Keratinocyte (primary cell): ENCODE results near the gene SLC13A1. TPM values are rescaled to one million over a fixed set of nuclear protein-coding genes. Genes with fewer than 3 reads are reported as not detected.

Experiments
- DNase-seq: peaks from one replicate; pipeline ENCODE4 v3.0.0-alpha.2; 2011; ENCODE audit warnings: low read depth, missing footprints, low spot score
- FAIRE-seq: peaks from 2 replicates; lab custom pipeline; 2011; peaks lifted over from hg19 to GRCh38; lab: Jason Lieb, UNC
- H2AFZ ChIP-seq: 2 replicates; pipeline ENCODE4 v1.6.0; 2012; ENCODE audit warnings: low read length, control low read depth, inconsistent platforms; ENCODE audit not compliant: control insufficient read depth
- H3K27ac ChIP-seq: 2 replicates; pipeline ENCODE4 v1.5.1; 2011; ENCODE audit warnings: low read length; ENCODE audit not compliant: control insufficient read depth, insufficient read depth
- H3K27me3 ChIP-seq: 3 replicates; pipeline ENCODE4 v1.6.0; 2011; ENCODE audit warnings: low read length; ENCODE audit not compliant: control insufficient read depth, insufficient read depth; ENCODE audit errors: extremely low read depth
- H3K36me3 ChIP-seq, 2 experiments: 2 replicates in 1 of 2; 3 replicates in 1 of 2; pipeline ENCODE4 v1.5.1; 2011; ENCODE audit warnings: low read length in 2 of 2, mild to moderate bottlenecking in 1 of 2; ENCODE audit not compliant: control insufficient read depth in 2 of 2, insufficient read depth in 2 of 2; ENCODE audit errors: extremely low read depth in 1 of 2
- H3K4me1 ChIP-seq: 3 replicates; pipeline ENCODE4 v1.5.1; 2011; ENCODE audit warnings: low read length; ENCODE audit not compliant: control insufficient read depth, insufficient read depth; ENCODE audit errors: extremely low read depth
- H3K4me2 ChIP-seq: 3 replicates; pipeline ENCODE4 v1.6.0; 2011; ENCODE audit warnings: low read depth, low read length; ENCODE audit not compliant: control insufficient read depth, insufficient read depth; ENCODE audit errors: extremely low read depth
- H3K4me3 ChIP-seq, 3 experiments: fragments of 200-600 bp in 1 of 3; sonication (generic) in 1 of 3; 2 replicates in 2 of 3; 3 replicates in 1 of 3; pipeline ENCODE4 v1.5.1; 2011 to 2016; ENCODE audit warnings: low read length in 3 of 3, mild to moderate bottlenecking in 3 of 3, control low read depth in 2 of 3, inconsistent platforms in 1 of 3, low read depth in 1 of 3, mixed read lengths in 1 of 3, mixed run types in 1 of 3, moderate library complexity in 1 of 3; ENCODE audit not compliant: control insufficient read depth in 2 of 3, insufficient read depth in 2 of 3; ENCODE audit errors: extremely low read depth in 1 of 3
- H3K79me2 ChIP-seq: 2 replicates; pipeline ENCODE4 v1.6.0; 2012; ENCODE audit warnings: low read length; ENCODE audit not compliant: control insufficient read depth, insufficient read depth
- H3K9ac ChIP-seq: 3 replicates; pipeline ENCODE4 v1.6.0; 2011; ENCODE audit warnings: low read length; ENCODE audit not compliant: control insufficient read depth, insufficient read depth; ENCODE audit errors: extremely low read depth
- H3K9me1 ChIP-seq: 3 replicates; pipeline ENCODE4 v1.6.0; 2011; ENCODE audit warnings: low read length; ENCODE audit not compliant: control insufficient read depth, insufficient read depth; ENCODE audit errors: extremely low read depth
- H3K9me3 ChIP-seq: 2 replicates; pipeline ENCODE4 v1.5.1; 2012; ENCODE audit warnings: low read depth, low read length; ENCODE audit not compliant: control insufficient read depth
- H4K20me1 ChIP-seq: 3 replicates; pipeline ENCODE4 v1.6.0; 2011; ENCODE audit warnings: low read length; ENCODE audit not compliant: control insufficient read depth, insufficient read depth; ENCODE audit errors: extremely low read depth
- CTCF ChIP-seq, 3 experiments: IDR thresholded peaks in 1 of 3; conservative IDR thresholded peaks in 1 of 3; optimal IDR thresholded peaks in 1 of 3; 2 replicates in 2 of 3; 3 replicates in 1 of 3; pipeline versions ENCODE3 to v1.5.1; 2011; ENCODE audit warnings: low read length in 3 of 3, mild to moderate bottlenecking in 3 of 3, moderate library complexity in 2 of 3, control low read depth in 1 of 3, inconsistent platforms in 1 of 3; ENCODE audit not compliant: insufficient read depth in 2 of 3; ENCODE audit errors: extremely low read depth in 1 of 3
- EZH2 ChIP-seq: IDR thresholded peaks from one replicate; pipeline ENCODE4 v1.6.1; 2012; ENCODE audit warnings: inconsistent platforms, mild to moderate bottlenecking, low read length, moderate library complexity
- dilution Hi-C: fragments of 300-500 bp; cut with MboI; formaldehyde crosslinking; loops from one replicate; pipeline ENCODE4 v1.7.0; 2020; ENCODE audit warnings: low sequenced_read_pairs; ENCODE audit not compliant: extremely low pct_ligation_motif_present
- polyA plus RNA-seq, 5 experiments: library from polyadenylated mRNA; depleted of rRNA in 3 of 5; stranded (reverse) in 3 of 5; stranded (forward) in 1 of 5; unstranded in 1 of 5; fragments of >200 nt; gene quantifications; 1 replicate in 1 of 5; 2 replicates in 3 of 5; 3 replicates in 1 of 5; pipeline versions ENCODE4 v1.2.1 to v1.2.3, GENCODE V29; 2011 to 2012; ENCODE audit warnings: missing spikeins in 2 of 5, low read depth in 1 of 5, low replicate concordance in 1 of 5

Gene SLC13A1
- polyA plus RNA-seq, 1 donor (not counting 4 experiments of a cell fraction or from before 2014, with no cell fraction given): not detected

DNA sequence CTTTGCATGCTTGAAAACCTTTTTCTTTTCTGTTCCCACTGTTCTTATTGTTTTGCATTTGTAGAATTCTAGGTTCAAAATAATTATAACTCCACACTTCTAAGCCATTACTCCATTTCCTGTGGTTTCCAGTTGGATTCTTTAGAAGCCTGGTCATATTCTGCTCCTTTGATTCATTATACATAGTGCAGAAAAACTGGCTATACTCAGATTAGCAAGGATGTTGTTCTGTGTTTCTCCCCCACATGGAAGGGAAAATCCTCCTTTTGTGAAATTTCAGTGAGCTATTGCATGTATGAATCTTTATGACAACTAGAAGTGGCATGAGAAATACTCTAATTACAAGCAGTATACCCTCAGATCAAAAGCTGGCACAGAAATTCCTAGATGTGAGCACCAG lies 79.5 kb downstream of the SLC13A1 start:
- H3K9ac ChIP-seq: no peak overlapping the region
- no peak overlapping the region for H2AFZ ChIP-seq
- no peaks in the 10 kb centered on the region for H3K36me3 ChIP-seq
- H3K9me3 ChIP-seq: no peaks in the 10 kb centered on the region
- TF ChIP-seq CTCF (optimal IDR thresholded peaks at IDR 0.05 in 1 of 3, IDR thresholded peaks at IDR 0.05 in 1 of 3, conservative IDR thresholded peaks at IDR 0.05 in 1 of 3; ENCODE audit: extremely low read depth in 1 of 3, insufficient read depth in 2 of 3, low read length in 3 of 3) (no peak), EZH2 (no peak)
- dilution Hi-C loops: no loop called here
- no peaks in the 10 kb centered on the region for H3K27me3 ChIP-seq
- no peak for FAIRE-seq
- H3K4me3 ChIP-seq: no peak overlapping the region
- H4K20me1 ChIP-seq: no peaks in the 10 kb centered on the region
- no peak for DNase-seq
- H3K27ac ChIP-seq: no peak overlapping the region
- no peaks in the 10 kb centered on the region for H3K4me1 ChIP-seq
- no peaks in the 10 kb centered on the region for H3K79me2 ChIP-seq
- no peak overlapping the region for H3K4me2 ChIP-seq
- no peaks in the 10 kb centered on the region for H3K9me1 ChIP-seq

DNA sequence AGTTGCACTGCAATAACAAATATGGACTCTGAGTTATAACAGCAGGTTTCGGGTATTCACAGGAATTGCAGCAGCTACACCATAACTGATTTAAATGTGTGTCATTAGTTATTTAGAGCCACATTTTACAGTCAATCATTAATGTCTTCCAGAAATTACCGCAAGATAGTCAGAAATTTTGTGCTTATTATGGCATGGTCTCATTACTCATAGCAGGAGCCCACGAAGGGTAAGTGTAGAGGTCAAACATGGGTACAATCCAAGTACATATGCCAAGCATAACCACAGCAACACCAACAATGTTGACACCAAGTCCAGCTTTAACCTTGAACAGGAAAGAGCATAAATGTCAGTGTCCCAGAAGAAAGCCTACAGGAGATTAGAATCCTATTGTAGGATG lies 84.4 kb downstream of the SLC13A1 start:
- dilution Hi-C loops: no loop called here
- no peak for TF ChIP-seq CTCF (optimal IDR thresholded peaks at IDR 0.05 in 1 of 3, IDR thresholded peaks at IDR 0.05 in 1 of 3, conservative IDR thresholded peaks at IDR 0.05 in 1 of 3; ENCODE audit: extremely low read depth in 1 of 3, insufficient read depth in 2 of 3, low read length in 3 of 3)
- TF ChIP-seq EZH2: no peak
- H3K4me3 ChIP-seq: no peak overlapping the region
- no peak overlapping the region for H3K4me2 ChIP-seq
- no peaks in the 10 kb centered on the region for H3K9me1 ChIP-seq
- no peaks in the 10 kb centered on the region for H3K36me3 ChIP-seq
- no peak overlapping the region for H3K27ac ChIP-seq
- no peak for FAIRE-seq
- no peaks in the 10 kb centered on the region for H3K79me2 ChIP-seq
- H2AFZ ChIP-seq: no peak overlapping the region
- no peak overlapping the region for H3K9ac ChIP-seq
- no peaks in the 10 kb centered on the region for H3K27me3 ChIP-seq
- no peaks in the 10 kb centered on the region for H4K20me1 ChIP-seq
- H3K9me3 ChIP-seq: no peaks in the 10 kb centered on the region
- DNase-seq: no peak
- no peaks in the 10 kb centered on the region for H3K4me1 ChIP-seq
